DOHH2 (cell line): ENCODE measurements around the gene SPATA2.
"Not testable (repeated sequence)": the region's sequence is repeated elsewhere in the genome, so short reads cannot be mapped to it uniquely, and the experiment has no call there.

Experiments
- H3F3A ChIP-seq: fragments of 200-600 bp; sonication (generic), shearing (Covaris generic); 2 replicates; pipeline ENCODE4 v1.6.0; 2016; ENCODE audit warnings: antibody characterized with exemption, mild to moderate bottlenecking; ENCODE audit not compliant: control insufficient read depth, insufficient read depth
- H3K27ac ChIP-seq: fragments of 200-600 bp; sonication (generic); 2 replicates; pipeline ENCODE4 v1.5.1; 2014; ENCODE audit warnings: low read depth, mild to moderate bottlenecking, low read length, moderate library complexity
- H3K27me3 ChIP-seq: fragments of 200-600 bp; sonication (generic); 2 replicates; pipeline ENCODE4 v1.6.1; 2014; ENCODE audit warnings: mild to moderate bottlenecking, low read length, mixed read lengths; ENCODE audit not compliant: control insufficient read depth
- H3K36me3 ChIP-seq: fragments of 200-600 bp; sonication (generic); 2 replicates; pipeline ENCODE4 v1.6.1; 2014; ENCODE audit warnings: mild to moderate bottlenecking, low read length, moderate library complexity, mixed read lengths; ENCODE audit not compliant: control insufficient read depth
- H3K4me1 ChIP-seq: fragments of 200-600 bp; sonication (generic); 2 replicates; pipeline ENCODE4 v1.6.1; 2014; ENCODE audit warnings: mild to moderate bottlenecking, low read length, mixed read lengths; ENCODE audit not compliant: control insufficient read depth
- H3K4me2 ChIP-seq: fragments of 200-600 bp; sonication (generic); 2 replicates; pipeline ENCODE4 v1.6.0; 2014; ENCODE audit warnings: mild to moderate bottlenecking, low read length, moderate library complexity
- H3K4me3 ChIP-seq: fragments of 200-600 bp; sonication (generic); 2 replicates; pipeline ENCODE4 v1.5.1; 2014; ENCODE audit warnings: mild to moderate bottlenecking, low read length, mixed read lengths
- H3K79me2 ChIP-seq: fragments of 200-600 bp; sonication (generic); 2 replicates; pipeline ENCODE4 v1.6.1; 2014; ENCODE audit warnings: mild to moderate bottlenecking, low read length, mixed read lengths; ENCODE audit not compliant: control insufficient read depth
- H3K9me2 ChIP-seq: fragments of 200-600 bp; sonication (generic); replicated peaks from 2 replicates; pipeline ENCODE4 v1.6.1; 2014; ENCODE audit warnings: mild to moderate bottlenecking, low read length, mixed read lengths; ENCODE audit not compliant: control insufficient read depth
- H3K9me3 ChIP-seq: fragments of 200-600 bp; sonication (generic); 2 replicates; pipeline ENCODE4 v1.6.1; 2014; ENCODE audit warnings: antibody characterized with exemption, low read length, mixed read lengths; ENCODE audit not compliant: control insufficient read depth, insufficient read depth
- H4K20me1 ChIP-seq: fragments of 200-600 bp; sonication (generic); 2 replicates; pipeline ENCODE4 v1.6.0; 2014; ENCODE audit warnings: low read depth, mild to moderate bottlenecking, antibody characterized with exemption, low read length, moderate library complexity; ENCODE audit not compliant: control insufficient read depth, insufficient read depth
- EZH2phosphoT487 ChIP-seq: fragments of 200-600 bp; sonication (generic); IDR thresholded peaks from 2 replicates; pipeline ENCODE4 v1.6.1; 2017; ENCODE audit warnings: borderline replicate concordance, mild to moderate bottlenecking, antibody characterized with exemption, low read length, moderate library complexity, mixed read lengths
- TF ChIP-seq, protein P1 (sequence below): fragments of 200-600 bp; sonication (generic); IDR thresholded peaks from one replicate; pipeline ENCODE4 v1.5.1; 2014; ENCODE audit warnings: antibody characterized with exemption, mild to moderate bottlenecking, low read depth, low read length; ENCODE audit not compliant: poor library complexity, severe bottlenecking

The SPATA2 gene

DNA sequence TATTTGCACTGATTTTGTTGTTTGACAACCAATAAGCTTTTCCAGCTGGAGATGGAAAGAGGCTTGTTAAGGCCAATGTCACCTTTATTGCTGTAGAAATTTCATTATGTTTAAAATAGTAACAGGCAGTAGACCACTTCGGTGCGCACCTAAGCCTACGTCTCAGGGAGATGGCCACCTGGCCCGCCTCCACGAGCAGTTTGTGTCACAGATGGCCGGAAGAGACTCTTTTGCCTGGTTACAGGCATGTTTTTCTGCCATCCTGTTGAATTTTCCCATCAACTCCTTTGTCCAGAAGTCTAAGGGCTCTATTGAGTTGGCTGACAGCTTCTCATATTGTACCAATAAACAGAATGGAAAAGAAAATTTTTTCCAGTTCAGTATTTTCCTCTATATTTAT is 51.7 kb downstream of the SPATA2 start:
- H3F3A ChIP-seq: no peaks in the 10 kb centered on the region
- H3K4me1 ChIP-seq: peaks cover 4% of the 10 kb centered on the region; the same call in 1 of the 2 replicates
- no peaks in the 10 kb centered on the region for H3K27me3 ChIP-seq

GRCh38 chr20:49862607-49863200 is 52.6 kb downstream of the SPATA2 start:
- no peaks in the 10 kb centered on the region for H3F3A ChIP-seq
- no peak overlapping the region for H3K4me2 ChIP-seq
- H4K20me1 ChIP-seq: no peaks in the 10 kb centered on the region
- no peaks in the 10 kb centered on the region for H3K9me2 ChIP-seq
- H3K27ac ChIP-seq: no peak overlapping the region
- H3K36me3 ChIP-seq: peaks cover 16% of the 10 kb centered on the region; the same call in 1 of the 2 replicates
- H3K9me3 ChIP-seq: no peaks in the 10 kb centered on the region
- no peaks in the 10 kb centered on the region for H3K4me1 ChIP-seq
- H3K4me3 ChIP-seq: no peak overlapping the region
- H3K27me3 ChIP-seq: no peaks in the 10 kb centered on the region
- TF ChIP-seq, protein P1, sequence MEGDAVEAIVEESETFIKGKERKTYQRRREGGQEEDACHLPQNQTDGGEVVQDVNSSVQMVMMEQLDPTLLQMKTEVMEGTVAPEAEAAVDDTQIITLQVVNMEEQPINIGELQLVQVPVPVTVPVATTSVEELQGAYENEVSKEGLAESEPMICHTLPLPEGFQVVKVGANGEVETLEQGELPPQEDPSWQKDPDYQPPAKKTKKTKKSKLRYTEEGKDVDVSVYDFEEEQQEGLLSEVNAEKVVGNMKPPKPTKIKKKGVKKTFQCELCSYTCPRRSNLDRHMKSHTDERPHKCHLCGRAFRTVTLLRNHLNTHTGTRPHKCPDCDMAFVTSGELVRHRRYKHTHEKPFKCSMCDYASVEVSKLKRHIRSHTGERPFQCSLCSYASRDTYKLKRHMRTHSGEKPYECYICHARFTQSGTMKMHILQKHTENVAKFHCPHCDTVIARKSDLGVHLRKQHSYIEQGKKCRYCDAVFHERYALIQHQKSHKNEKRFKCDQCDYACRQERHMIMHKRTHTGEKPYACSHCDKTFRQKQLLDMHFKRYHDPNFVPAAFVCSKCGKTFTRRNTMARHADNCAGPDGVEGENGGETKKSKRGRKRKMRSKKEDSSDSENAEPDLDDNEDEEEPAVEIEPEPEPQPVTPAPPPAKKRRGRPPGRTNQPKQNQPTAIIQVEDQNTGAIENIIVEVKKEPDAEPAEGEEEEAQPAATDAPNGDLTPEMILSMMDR: no peak
- no peak for TF ChIP-seq EZH2phosphoT487
- H3K79me2 ChIP-seq: no peaks in the 10 kb centered on the region

More for the DNA sequence above, 51.7 kb downstream of the SPATA2 start:
- Histone ChIP-seq H3K9me2 (no peaks in the 10 kb centered on the region), H3K4me2 (no peak overlapping the region), H3K27ac (no peak overlapping the region), H3K9me3 (no peaks in the 10 kb centered on the region), H3K4me3 (no peak overlapping the region), H4K20me1 (no peaks in the 10 kb centered on the region), H3K79me2 (no peaks in the 10 kb centered on the region), H3K36me3 (peaks cover 16% of the 10 kb centered on the region)
- no peak for TF ChIP-seq EZH2phosphoT487
- TF ChIP-seq, protein P1: no peak

DNA sequence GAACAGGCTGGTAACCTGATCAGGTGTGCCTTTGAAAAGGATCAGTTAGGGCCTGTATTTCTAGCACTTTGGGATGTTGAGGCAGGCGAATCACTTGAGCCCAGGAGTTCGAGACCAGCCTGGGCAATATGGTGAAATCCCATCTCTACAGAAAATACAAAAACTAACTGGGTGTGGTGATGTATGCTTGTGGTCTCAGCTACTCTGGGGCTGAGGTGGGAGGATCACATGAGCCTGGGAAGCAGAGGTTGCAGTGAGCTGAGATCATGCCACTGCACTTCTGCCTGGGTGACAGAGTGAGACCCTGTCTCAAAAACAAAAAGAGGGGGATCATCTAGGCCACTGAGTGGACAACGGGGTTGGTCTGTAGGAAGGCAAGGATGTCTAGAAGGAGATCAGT is 54.1 kb downstream of the SPATA2 start:
- not testable (repeated sequence) for H3K27me3 ChIP-seq, H4K20me1 ChIP-seq, H3F3A ChIP-seq, H3K4me2 ChIP-seq, H3K4me1 ChIP-seq, H3K9me2 ChIP-seq, H3K27ac ChIP-seq, H3K4me3 ChIP-seq, H3K9me3 ChIP-seq, H3K79me2 ChIP-seq
- peaks cover 16% of the 10 kb centered on the region; the same call in 1 of the 2 replicates for H3K36me3 ChIP-seq

DNA sequence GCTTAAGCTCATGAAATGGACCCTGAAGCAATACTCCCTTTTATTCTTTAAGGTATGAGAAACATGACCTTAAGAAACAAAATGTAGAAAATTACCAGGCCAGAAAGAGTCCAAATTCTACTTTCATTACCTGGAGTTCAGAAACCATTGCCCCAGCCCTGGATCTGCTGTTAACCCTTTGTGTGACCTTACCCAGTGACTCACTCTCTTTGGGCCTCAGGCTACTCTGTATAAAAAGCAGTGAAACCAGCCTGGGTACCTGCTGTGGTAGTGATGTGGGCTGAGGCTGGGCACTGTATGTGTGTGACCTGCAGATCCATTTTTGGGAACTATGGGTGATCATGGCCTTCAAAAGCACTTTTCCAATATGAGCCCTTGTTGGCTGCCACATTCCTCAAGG is 55.5 kb downstream of the SPATA2 start:
- H3F3A ChIP-seq: no peaks in the 10 kb centered on the region
- H3K27ac ChIP-seq: no peak overlapping the region
- H3K79me2 ChIP-seq: no peaks in the 10 kb centered on the region
- no peaks in the 10 kb centered on the region for H3K27me3 ChIP-seq
- H3K4me1 ChIP-seq: no peaks in the 10 kb centered on the region
- no peaks in the 10 kb centered on the region for H3K9me2 ChIP-seq
- H4K20me1 ChIP-seq: no peaks in the 10 kb centered on the region
- TF ChIP-seq, protein P1: no peak
- TF ChIP-seq EZH2phosphoT487: no peak
- H3K36me3 ChIP-seq: peaks cover 19% of the 10 kb centered on the region
- no peak overlapping the region for H3K4me3 ChIP-seq
- H3K4me2 ChIP-seq: no peak overlapping the region
- H3K9me3 ChIP-seq: no peaks in the 10 kb centered on the region
